Peyer's patch (tissue), 4 donors: ENCODE results near the gene POLL.

Experiments used
- CTCF ChIP-seq, 6 experiments: fragments of 450-650 bp in 4 of 6; fragments of 200-600 bp in 2 of 6; sonication (generic) in 1 of 6; IDR thresholded peaks; one replicate each; pipeline ENCODE4 v1.5.1; 2017 to 2019; ENCODE audit warnings: antibody characterized with exemption in 6 of 6, mild to moderate bottlenecking in 3 of 6, moderate library complexity in 1 of 6
- POLR2A ChIP-seq, 2 donors: fragments of 450-650 bp; IDR thresholded peaks; one replicate each; pipeline ENCODE4 v1.5.1; 2017; ENCODE audit warnings: antibody characterized with exemption in 2 of 2, mild to moderate bottlenecking in 2 of 2, moderate library complexity in 2 of 2

- TF ChIP-seq POLR2A (IDR thresholded peaks at IDR 0.05) (no peak), CTCF (IDR thresholded peaks at IDR 0.05) (no peak)
Measured at GRCh38 chr10:101597091-101597900, 9.2 kb upstream of the POLL start.
